ENCODE data around the gene MAP10. TPM values are rescaled to one million over a fixed set of nuclear protein-coding genes. Genes with fewer than 3 reads are reported as not detected.

The MAP10 gene
- total RNA-seq, 2 experiments from 2014 or later, result 0.99 to 1.2 TPM

GRCh38 chr1:232810856-232811255 is 5.6 kb downstream of the MAP10 start:
- peaks cover 2% of the 10 kb centered on the region for H3K4me1 ChIP-seq (ENCODE audit: insufficient read depth, low read length)
- no peak overlapping the region for H3K27ac ChIP-seq (ENCODE audit: low read depth in 1 of 2, low read length in 2 of 2)
- Mint-ChIP-seq H3K9me3 (peaks cover 27% of the 10 kb centered on the region), H3K27ac (no peak overlapping the region), H3K4me1 (ENCODE audit: low read depth) (peaks cover 20% of the 10 kb centered on the region), H3K36me3 (ENCODE audit: low read depth) (peaks cover 22% of the 10 kb centered on the region), H3K27me3 (no peaks in the 10 kb centered on the region), H3K4me3 (no peak overlapping the region)
- H3K27me3 ChIP-seq (ENCODE audit: control insufficient read depth in 1 of 2, insufficient read depth in 2 of 2, low read length in 2 of 2), result no peaks in the 10 kb centered on the region
- DNase-seq (no peak), ATAC-seq (ENCODE audit: poor library complexity) (no peak)
- peaks cover 2 to 12% of the 10 kb centered on the region in 2 experiments for H3K9me3 ChIP-seq (ENCODE audit: control insufficient read depth in 1 of 2, insufficient read depth in 1 of 2, low read length in 2 of 2)
- CTCF ChIA-PET, result no interaction called here
- intact Hi-C loops (cut with DNase I, micrococcal nuclease), result no loop called here
- POLR2A ChIA-PET, result no interaction called here
- no peaks in the 10 kb centered on the region for H3K36me3 ChIP-seq (ENCODE audit: insufficient read depth, low read length)
- no peak overlapping the region for H3K4me3 ChIP-seq (ENCODE audit: low read length)
- no peak for TF ChIP-seq CTCF (IDR thresholded peaks at IDR 0.05)

- ChIA-PET CTCF (no interaction called here), POLR2A (interaction anchor here (0.6 to 0.8 kb wide), 2 partner anchors 12 to 19 kb away, joined by 3 read pairs; no protein-coding TSS in a partner anchor)
- H3K4me1 ChIP-seq (ENCODE audit: insufficient read depth, low read length), result no peaks in the 10 kb centered on the region
- H3K27me3 ChIP-seq (ENCODE audit: control insufficient read depth in 1 of 2, insufficient read depth in 2 of 2, low read length in 2 of 2), result no peaks in the 10 kb centered on the region
- H3K4me3 Mint-ChIP-seq, result no peak overlapping the region
- no peak for DNase-seq
- peaks cover 0 to 11% of the 10 kb centered on the region in 2 experiments for H3K9me3 ChIP-seq (ENCODE audit: control insufficient read depth in 1 of 2, insufficient read depth in 1 of 2, low read length in 2 of 2)
- intact Hi-C loops (cut with DNase I, micrococcal nuclease), result no loop called here
- H3K36me3 Mint-ChIP-seq (ENCODE audit: low read depth), result peaks cover 7% of the 10 kb centered on the region
- H3K27ac ChIP-seq (ENCODE audit: low read depth in 1 of 2, low read length in 2 of 2), result no peak overlapping the region
- H3K4me1 Mint-ChIP-seq (ENCODE audit: low read depth), result peaks cover 4% of the 10 kb centered on the region
- H3K27ac Mint-ChIP-seq, result no peak overlapping the region
- no peak for TF ChIP-seq CTCF (IDR thresholded peaks at IDR 0.05)
- H3K9me3 Mint-ChIP-seq, result peaks cover 14% of the 10 kb centered on the region
- H3K27me3 Mint-ChIP-seq, result no peaks in the 10 kb centered on the region
- ATAC-seq (ENCODE audit: poor library complexity), result no peak
- H3K36me3 ChIP-seq (ENCODE audit: insufficient read depth, low read length), result no peaks in the 10 kb centered on the region
- H3K4me3 ChIP-seq (ENCODE audit: low read length), result no peak overlapping the region
These were observed 7.3 kb downstream of the MAP10 start for GRCh38 chr1:232812560-232812959.

GRCh38 chr1:232813097-232813496 is 7.9 kb downstream of the MAP10 start:
- POLR2A ChIA-PET, result interaction anchor here (0.6 to 0.8 kb wide), 2 partner anchors 12 to 19 kb away, joined by 3 read pairs; no protein-coding TSS in a partner anchor
- H3K9me3 Mint-ChIP-seq, result peaks cover 14% of the 10 kb centered on the region
- no peak for ATAC-seq (ENCODE audit: poor library complexity)

More at GRCh38 chr1:232813097-232813496, 7.9 kb downstream of the MAP10 start:
- no peak for TF ChIP-seq CTCF (IDR thresholded peaks at IDR 0.05)
- intact Hi-C loops (cut with DNase I, micrococcal nuclease), result no loop called here
- Histone ChIP-seq H3K9me3 (ENCODE audit: control insufficient read depth in 1 of 2, insufficient read depth in 1 of 2, low read length in 2 of 2) (peaks cover 0 to 7% of the 10 kb centered on the region in 2 experiments), H3K36me3 (ENCODE audit: insufficient read depth, low read length) (no peaks in the 10 kb centered on the region), H3K4me3 (ENCODE audit: low read length) (no peak overlapping the region), H3K27me3 (ENCODE audit: control insufficient read depth in 1 of 2, insufficient read depth in 2 of 2, low read length in 2 of 2) (no peaks in the 10 kb centered on the region), H3K4me1 (ENCODE audit: insufficient read depth, low read length) (no peaks in the 10 kb centered on the region), H3K27ac (ENCODE audit: low read depth in 1 of 2, low read length in 2 of 2) (no peak overlapping the region)
- DNase-seq, result no peak
- H3K27ac Mint-ChIP-seq, result no peak overlapping the region
- peaks cover 4% of the 10 kb centered on the region for H3K36me3 Mint-ChIP-seq (ENCODE audit: low read depth)
- CTCF ChIA-PET, result no interaction called here
- H3K27me3 Mint-ChIP-seq, result no peaks in the 10 kb centered on the region
- H3K4me3 Mint-ChIP-seq, result no peak overlapping the region
- H3K4me1 Mint-ChIP-seq (ENCODE audit: low read depth), result no peaks in the 10 kb centered on the region
